Tibial nerve (tissue), 4 donors: ENCODE measurements around the gene TGM1.

Experiments
- EP300 ChIP-seq, 2 donors: sonication (generic); formaldehyde crosslinking; IDR thresholded peaks; one replicate each; pipeline ENCODE4 v1.6.1; 2017; ENCODE audit warnings: antibody characterized with exemption in 2 of 2, mild to moderate bottlenecking in 1 of 2
- POLR2A ChIP-seq, 2 donors: fragments of 450-650 bp; IDR thresholded peaks; one replicate each; pipeline ENCODE4 v1.6.1; 2017; ENCODE audit warnings: antibody characterized with exemption in 2 of 2, mild to moderate bottlenecking in 2 of 2, moderate library complexity in 2 of 2
- TF ChIP-seq, protein P1 (sequence below), 5 experiments: fragments of 200-600 bp in 3 of 5; fragments of 450-650 bp in 2 of 5; sonication (generic) in 3 of 5; IDR thresholded peaks; one replicate each; pipeline ENCODE4 v1.5.1; 2016 to 2019; ENCODE audit warnings: antibody characterized with exemption in 5 of 5, mild to moderate bottlenecking in 3 of 5, moderate library complexity in 2 of 5

DNA sequence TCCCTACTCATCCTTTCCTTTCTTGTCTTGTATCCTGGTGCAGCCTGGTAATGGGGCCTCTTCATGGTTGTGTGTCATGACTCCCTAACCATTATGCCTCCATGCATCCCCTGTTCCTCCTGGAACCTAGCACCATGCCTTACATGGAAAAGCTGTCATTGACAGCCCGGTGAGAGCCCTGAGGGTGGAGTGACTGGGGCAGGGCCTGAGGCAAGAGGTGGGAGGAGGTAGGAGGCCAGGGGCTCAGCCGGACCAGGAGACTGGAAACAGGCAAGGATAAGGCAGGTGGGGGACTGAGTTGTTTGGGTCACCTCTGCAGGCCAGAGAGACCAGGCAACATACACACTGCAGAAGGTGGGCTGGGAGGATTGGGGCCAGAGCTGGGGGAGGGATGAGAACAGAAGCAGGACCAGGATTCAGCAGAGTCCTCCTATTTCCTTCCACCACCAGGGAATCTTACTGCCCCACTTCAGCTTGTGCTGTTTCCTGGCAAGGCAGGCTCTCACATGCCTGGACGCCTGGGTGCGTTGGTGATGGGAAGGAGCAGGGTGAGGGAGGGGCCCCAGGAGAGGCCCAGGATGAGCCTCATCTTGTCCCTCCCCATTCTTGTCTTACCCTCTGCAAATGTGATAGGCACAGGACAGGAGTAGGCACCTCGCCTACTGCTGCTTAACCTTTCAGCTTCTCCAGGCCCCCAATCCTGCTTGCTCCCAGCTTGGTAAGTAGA, 46.7 kb upstream of the TGM1 start, which contains the start of gene LTB4R2:
- TF ChIP-seq, protein P1, sequence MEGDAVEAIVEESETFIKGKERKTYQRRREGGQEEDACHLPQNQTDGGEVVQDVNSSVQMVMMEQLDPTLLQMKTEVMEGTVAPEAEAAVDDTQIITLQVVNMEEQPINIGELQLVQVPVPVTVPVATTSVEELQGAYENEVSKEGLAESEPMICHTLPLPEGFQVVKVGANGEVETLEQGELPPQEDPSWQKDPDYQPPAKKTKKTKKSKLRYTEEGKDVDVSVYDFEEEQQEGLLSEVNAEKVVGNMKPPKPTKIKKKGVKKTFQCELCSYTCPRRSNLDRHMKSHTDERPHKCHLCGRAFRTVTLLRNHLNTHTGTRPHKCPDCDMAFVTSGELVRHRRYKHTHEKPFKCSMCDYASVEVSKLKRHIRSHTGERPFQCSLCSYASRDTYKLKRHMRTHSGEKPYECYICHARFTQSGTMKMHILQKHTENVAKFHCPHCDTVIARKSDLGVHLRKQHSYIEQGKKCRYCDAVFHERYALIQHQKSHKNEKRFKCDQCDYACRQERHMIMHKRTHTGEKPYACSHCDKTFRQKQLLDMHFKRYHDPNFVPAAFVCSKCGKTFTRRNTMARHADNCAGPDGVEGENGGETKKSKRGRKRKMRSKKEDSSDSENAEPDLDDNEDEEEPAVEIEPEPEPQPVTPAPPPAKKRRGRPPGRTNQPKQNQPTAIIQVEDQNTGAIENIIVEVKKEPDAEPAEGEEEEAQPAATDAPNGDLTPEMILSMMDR (IDR thresholded peaks at IDR 0.05): no peak
- TF ChIP-seq POLR2A (IDR thresholded peaks at IDR 0.05): no peak
- TF ChIP-seq EP300 (IDR thresholded peaks at IDR 0.05): no peak
